MM.1S (cell line): ENCODE results near the gene NXN.

Experiments
- EZH2phosphoT487 ChIP-seq: fragments of 300-600 bp; sonication (generic); IDR thresholded peaks from 2 replicates; pipeline ENCODE4 v1.6.1; 2018; ENCODE audit warnings: antibody characterized with exemption, low read length
- TF ChIP-seq, protein P1 (sequence below): fragments of 300-600 bp; sonication (generic); IDR thresholded peaks from 2 replicates; pipeline ENCODE4 v1.5.1; 2016; ENCODE audit warnings: antibody characterized with exemption, low read length, mixed read lengths

DNA sequence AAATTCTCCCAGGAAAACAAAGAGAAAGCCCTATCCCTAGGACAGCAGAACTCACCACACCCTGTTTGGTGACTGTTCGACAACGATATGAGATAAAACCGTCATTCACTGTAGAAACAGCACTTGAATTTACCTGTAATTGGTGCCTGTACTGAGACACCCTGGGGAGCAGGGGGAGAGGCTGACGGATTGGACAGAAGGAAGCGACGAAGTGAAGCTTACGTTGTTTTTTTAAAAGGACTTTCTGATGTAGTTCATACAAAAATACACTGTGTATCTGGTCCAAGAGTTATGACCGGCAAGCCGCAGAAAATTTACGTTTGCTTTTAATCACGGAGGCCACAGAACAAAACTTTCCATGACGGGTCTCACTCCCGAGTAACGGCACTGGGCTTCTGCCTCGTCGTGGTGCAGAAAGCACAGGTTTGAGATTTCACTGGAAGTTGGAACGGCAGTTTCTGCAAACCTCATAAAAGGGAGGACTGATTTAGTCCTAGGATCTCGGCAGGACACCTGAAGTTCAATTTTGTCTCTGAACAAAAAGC, 9.7 kb downstream of the NXN start:
- TF ChIP-seq, protein P1, sequence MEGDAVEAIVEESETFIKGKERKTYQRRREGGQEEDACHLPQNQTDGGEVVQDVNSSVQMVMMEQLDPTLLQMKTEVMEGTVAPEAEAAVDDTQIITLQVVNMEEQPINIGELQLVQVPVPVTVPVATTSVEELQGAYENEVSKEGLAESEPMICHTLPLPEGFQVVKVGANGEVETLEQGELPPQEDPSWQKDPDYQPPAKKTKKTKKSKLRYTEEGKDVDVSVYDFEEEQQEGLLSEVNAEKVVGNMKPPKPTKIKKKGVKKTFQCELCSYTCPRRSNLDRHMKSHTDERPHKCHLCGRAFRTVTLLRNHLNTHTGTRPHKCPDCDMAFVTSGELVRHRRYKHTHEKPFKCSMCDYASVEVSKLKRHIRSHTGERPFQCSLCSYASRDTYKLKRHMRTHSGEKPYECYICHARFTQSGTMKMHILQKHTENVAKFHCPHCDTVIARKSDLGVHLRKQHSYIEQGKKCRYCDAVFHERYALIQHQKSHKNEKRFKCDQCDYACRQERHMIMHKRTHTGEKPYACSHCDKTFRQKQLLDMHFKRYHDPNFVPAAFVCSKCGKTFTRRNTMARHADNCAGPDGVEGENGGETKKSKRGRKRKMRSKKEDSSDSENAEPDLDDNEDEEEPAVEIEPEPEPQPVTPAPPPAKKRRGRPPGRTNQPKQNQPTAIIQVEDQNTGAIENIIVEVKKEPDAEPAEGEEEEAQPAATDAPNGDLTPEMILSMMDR = no peak
- no peak for TF ChIP-seq EZH2phosphoT487
